MCF 10A (cell line): ENCODE data around the gene RALGAPA1. TPM values are rescaled to one million over a fixed set of nuclear protein-coding genes. Genes with fewer than 3 reads are reported as not detected.
"Not testable (repeated sequence)": the region's sequence is repeated elsewhere in the genome, so short reads cannot be mapped to it uniquely, and the experiment has no call there.

Source experiments
- BruUV-seq: library from RNA; stranded (reverse); fragments of 400-500 nt; replicated peaks from 2 replicates; lab custom pipeline; 2021; lab: Mats Ljungman, UMichigan
- CTCF ChIA-PET: fragments of 300-600 bp; sonication (Branson Sonifier 250); formaldehyde crosslinking; extraction: SDS; loops from one replicate; lab custom pipeline; 2021; ENCODE audit warnings: antibody characterized with exemption, inconsistent platforms; lab: Yijun Ruan, JAX
- POLR2A ChIA-PET: fragments of 300-600, 350-650 bp; sonication (Branson Sonifier 250); formaldehyde crosslinking; extraction: SDS; loops from one replicate; lab custom pipeline; 2020; ENCODE audit warnings: antibody characterized with exemption, inconsistent platforms; lab: Yijun Ruan, JAX
- DNase-seq: peaks from one replicate; pipeline ENCODE4 v3.0.0-alpha.2; 2018; ENCODE audit not compliant: unreplicated experiment
- H3K27ac Mint-ChIP-seq: one replicate; pipeline ENCODE4 v1.8.0; 2022; ENCODE audit warnings: mild to moderate bottlenecking, low read depth, mixed read lengths; ENCODE audit not compliant: unreplicated experiment
- H3K27me3 Mint-ChIP-seq: one replicate; pipeline ENCODE4 v1.8.0; 2022; ENCODE audit warnings: mixed read lengths; ENCODE audit not compliant: insufficient read depth, unreplicated experiment
- H3K36me3 Mint-ChIP-seq: one replicate; pipeline ENCODE4 v1.8.0; 2022; ENCODE audit warnings: mild to moderate bottlenecking, moderate library complexity, mixed read lengths; ENCODE audit not compliant: insufficient read depth, unreplicated experiment
- H3K4me1 Mint-ChIP-seq: one replicate; pipeline ENCODE4 v1.8.0; 2022; ENCODE audit warnings: mixed read lengths; ENCODE audit not compliant: insufficient read depth, unreplicated experiment
- H3K4me3 Mint-ChIP-seq: one replicate; pipeline ENCODE4 v1.8.0; 2022; ENCODE audit warnings: mild to moderate bottlenecking, moderate library complexity, mixed read lengths; ENCODE audit not compliant: unreplicated experiment
- H3K9me3 Mint-ChIP-seq: one replicate; pipeline ENCODE4 v1.8.0; 2022; ENCODE audit warnings: mixed read lengths; ENCODE audit not compliant: unreplicated experiment
- intact Hi-C: fragments of 100-400 bp; cut with micrococcal nuclease; formaldehyde crosslinking; loops from 2 replicates; pipeline ENCODE4 v1.14.1; 2022
- total RNA-seq: library from RNA; stranded (reverse); gene quantifications from 2 replicates; pipeline ENCODE4 v1.2.3, GENCODE V29; 2022
- TF ChIP-seq, protein P1 (sequence below): fragments of 200-600 bp; IDR thresholded peaks from one replicate; pipeline ENCODE4 v1.8.0; 2022; ENCODE audit warnings: antibody characterized with exemption, mild to moderate bottlenecking; ENCODE audit not compliant: unreplicated experiment

The RALGAPA1 gene
- total RNA-seq, 1 experiment from 2014 or later: 52.3 TPM

DNA sequence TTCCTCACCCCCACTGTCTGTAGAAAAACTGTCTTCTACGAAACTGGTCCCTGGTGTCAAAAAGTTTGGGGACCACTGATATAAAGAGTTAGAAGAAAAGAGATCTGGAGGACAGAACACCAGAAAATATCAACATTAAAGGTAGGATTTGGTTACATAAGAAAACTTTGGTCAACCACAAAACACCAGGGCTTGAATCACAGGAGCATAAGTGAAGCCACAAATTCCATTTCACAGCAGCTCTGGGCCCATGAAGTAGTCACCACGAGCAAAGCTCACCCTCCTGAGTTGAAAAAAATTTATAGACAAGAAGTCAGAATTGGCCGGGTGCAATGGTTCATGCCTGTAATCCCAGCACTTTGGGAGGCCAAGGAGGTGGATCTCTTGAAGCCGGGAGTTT lies 19.4 kb downstream of the RALGAPA1 start:
- no TSS peak for BruUV-seq
- POLR2A ChIA-PET: no interaction called here
- no peak overlapping the region for H3K27ac Mint-ChIP-seq
- H3K27me3 Mint-ChIP-seq: no peaks in the 10 kb centered on the region
- TF ChIP-seq, protein P1, sequence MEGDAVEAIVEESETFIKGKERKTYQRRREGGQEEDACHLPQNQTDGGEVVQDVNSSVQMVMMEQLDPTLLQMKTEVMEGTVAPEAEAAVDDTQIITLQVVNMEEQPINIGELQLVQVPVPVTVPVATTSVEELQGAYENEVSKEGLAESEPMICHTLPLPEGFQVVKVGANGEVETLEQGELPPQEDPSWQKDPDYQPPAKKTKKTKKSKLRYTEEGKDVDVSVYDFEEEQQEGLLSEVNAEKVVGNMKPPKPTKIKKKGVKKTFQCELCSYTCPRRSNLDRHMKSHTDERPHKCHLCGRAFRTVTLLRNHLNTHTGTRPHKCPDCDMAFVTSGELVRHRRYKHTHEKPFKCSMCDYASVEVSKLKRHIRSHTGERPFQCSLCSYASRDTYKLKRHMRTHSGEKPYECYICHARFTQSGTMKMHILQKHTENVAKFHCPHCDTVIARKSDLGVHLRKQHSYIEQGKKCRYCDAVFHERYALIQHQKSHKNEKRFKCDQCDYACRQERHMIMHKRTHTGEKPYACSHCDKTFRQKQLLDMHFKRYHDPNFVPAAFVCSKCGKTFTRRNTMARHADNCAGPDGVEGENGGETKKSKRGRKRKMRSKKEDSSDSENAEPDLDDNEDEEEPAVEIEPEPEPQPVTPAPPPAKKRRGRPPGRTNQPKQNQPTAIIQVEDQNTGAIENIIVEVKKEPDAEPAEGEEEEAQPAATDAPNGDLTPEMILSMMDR: no peak
- CTCF ChIA-PET: no interaction called here
- DNase-seq: no peak
- H3K9me3 Mint-ChIP-seq: no peaks in the 10 kb centered on the region
- H3K36me3 Mint-ChIP-seq: no peaks in the 10 kb centered on the region
- H3K4me1 Mint-ChIP-seq: no peaks in the 10 kb centered on the region
- no peak overlapping the region for H3K4me3 Mint-ChIP-seq
- intact Hi-C loops: no loop called here

DNA sequence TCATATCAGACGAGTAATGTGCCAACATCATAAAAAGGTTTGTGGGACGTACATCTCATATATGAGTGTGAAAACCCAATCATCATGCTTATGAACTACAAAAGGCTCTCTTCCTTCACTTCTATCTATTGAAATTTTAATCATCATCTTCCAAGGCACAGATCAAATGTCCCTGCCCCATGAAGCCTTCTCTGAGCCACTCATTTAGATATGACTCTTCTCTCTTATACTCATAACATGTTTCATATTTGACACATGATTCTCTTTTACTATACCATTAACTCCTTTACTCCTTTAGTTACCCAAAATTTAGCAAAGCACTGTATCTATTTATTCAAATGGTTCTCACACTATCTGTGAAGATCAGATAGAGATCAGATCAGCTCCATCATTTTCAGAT lies 22.2 kb downstream of the RALGAPA1 start:
- intact Hi-C loops: no loop called here
- no peak for DNase-seq
- TF ChIP-seq, protein P1: no peak
- no peak overlapping the region for H3K27ac Mint-ChIP-seq
- CTCF ChIA-PET: interaction anchor here (1.2 kb wide), 1 partner anchor 10 kb away, joined by 3 read pairs; no protein-coding TSS in a partner anchor
- POLR2A ChIA-PET: interaction anchor here (1.6 kb wide), 1 partner anchor 39 kb away, joined by 5 read pairs; the partner anchor contains the start of gene BRMS1L
- no peaks in the 10 kb centered on the region for H3K27me3 Mint-ChIP-seq
- no peaks in the 10 kb centered on the region for H3K4me1 Mint-ChIP-seq
- no peaks in the 10 kb centered on the region for H3K36me3 Mint-ChIP-seq
- H3K4me3 Mint-ChIP-seq: no peak overlapping the region
- no TSS peak for BruUV-seq
- no peaks in the 10 kb centered on the region for H3K9me3 Mint-ChIP-seq

DNA sequence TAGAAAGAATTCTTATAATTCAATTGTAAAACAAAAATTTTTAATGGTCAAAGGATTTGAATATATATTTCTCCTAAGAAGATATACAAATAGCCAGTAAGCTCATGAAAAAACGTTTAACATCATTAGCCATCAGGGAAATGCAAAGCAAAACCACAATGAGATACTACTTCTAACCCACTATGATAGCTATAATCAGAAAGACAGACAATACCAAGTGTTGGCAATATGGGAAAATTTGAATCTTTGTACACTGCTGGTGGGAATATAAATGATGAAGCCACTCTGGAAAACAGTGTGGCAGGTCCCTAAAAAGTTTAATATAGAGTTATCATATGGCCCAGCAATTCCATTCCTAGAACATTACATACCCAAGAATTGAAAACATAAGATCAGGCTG lies 25.4 kb downstream of the RALGAPA1 start:
- no TSS peak for BruUV-seq
- H3K4me1 Mint-ChIP-seq: no peaks in the 10 kb centered on the region
- ChIA-PET CTCF (interaction anchor here (1.1 kb wide), 1 partner anchor 10 kb away, joined by 4 read pairs; no protein-coding TSS in a partner anchor), POLR2A (no interaction called here)
- no peaks in the 10 kb centered on the region for H3K27me3 Mint-ChIP-seq
- H3K4me3 Mint-ChIP-seq: no peak overlapping the region
- H3K36me3 Mint-ChIP-seq: no peaks in the 10 kb centered on the region
- TF ChIP-seq, protein P1: no peak
- H3K9me3 Mint-ChIP-seq: no peaks in the 10 kb centered on the region
- no peak for DNase-seq
- intact Hi-C loops: no loop called here
- no peak overlapping the region for H3K27ac Mint-ChIP-seq

DNA sequence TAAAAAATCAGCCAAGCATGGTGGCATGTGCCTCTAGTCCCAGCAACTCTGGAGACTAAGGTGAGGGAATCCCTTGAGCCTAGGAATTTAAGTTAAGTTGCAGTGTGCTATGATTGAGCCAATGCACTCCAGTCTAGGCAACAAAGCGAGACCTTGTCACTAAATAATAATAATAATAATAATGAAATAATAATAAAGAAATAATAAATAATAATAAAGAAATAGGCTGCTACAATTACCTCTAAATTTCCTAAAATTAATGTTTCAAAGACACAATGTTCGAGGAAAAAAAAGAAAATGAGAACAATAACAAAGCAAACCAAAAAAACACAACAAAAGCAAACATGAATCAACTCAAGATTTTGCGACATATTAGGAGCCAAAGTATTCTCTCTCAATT lies 29.7 kb downstream of the RALGAPA1 start:
- ChIA-PET CTCF (no interaction called here), POLR2A (no interaction called here)
- no peak for DNase-seq
- Mint-ChIP-seq H3K27me3 (no peaks in the 10 kb centered on the region), H3K4me1 (no peaks in the 10 kb centered on the region), H3K27ac (no peak overlapping the region), H3K9me3 (no peaks in the 10 kb centered on the region), H3K4me3 (no peak overlapping the region), H3K36me3 (peaks cover 7% of the 10 kb centered on the region)
- intact Hi-C loops: no loop called here
- BruUV-seq: no TSS peak
- TF ChIP-seq, protein P1: no peak

DNA sequence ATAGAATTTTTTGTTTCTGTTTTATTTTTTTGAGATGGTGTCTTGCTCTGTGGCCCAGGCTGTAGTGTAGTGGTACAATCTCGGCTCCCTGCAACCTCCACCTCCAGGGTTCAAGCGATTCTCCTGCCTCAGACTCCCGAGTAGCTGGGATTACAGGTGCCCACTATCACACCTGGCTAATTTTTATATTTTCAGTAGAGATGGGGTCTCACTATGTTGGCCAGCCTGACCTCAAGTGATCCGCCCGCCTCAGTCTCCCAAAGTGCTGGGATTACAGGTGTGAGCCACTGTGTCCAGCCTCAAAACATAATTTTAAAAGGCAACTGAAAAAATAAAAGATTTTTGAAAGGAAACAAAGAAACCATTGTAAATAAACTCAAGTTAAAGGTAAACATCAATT lies 31.5 kb downstream of the RALGAPA1 start:
- DNase-seq, POLR2A ChIA-PET, intact Hi-C loops, H3K27me3 Mint-ChIP-seq, H3K4me3 Mint-ChIP-seq, H3K4me1 Mint-ChIP-seq, H3K27ac Mint-ChIP-seq, H3K9me3 Mint-ChIP-seq, H3K36me3 Mint-ChIP-seq, BruUV-seq: not testable (repeated sequence)
- CTCF ChIA-PET: interaction anchor here (0.6 kb wide), 1 partner anchor 338 kb away, joined by 3 read pairs; no protein-coding TSS in a partner anchor
